HG02571 (cell line): ENCODE measurements around the gene DCDC1.

Experiments
- ATAC-seq: cut with Tn5 transposase; IDR thresholded peaks from one replicate; pipeline ENCODE4 v1.9.1; 2021; ENCODE audit warnings: mild to moderate bottlenecking, moderate library complexity; ENCODE audit not compliant: unreplicated experiment

The DCDC1 gene

GRCh38 chr11:31237819-31238760, 131.4 kb downstream of the DCDC1 start:
- no peak for ATAC-seq

GRCh38 chr11:31236143-31236542, 133.4 kb downstream of the DCDC1 start:
- ATAC-seq = no peak

- ATAC-seq = no peak
These were observed 136.1 kb downstream of the DCDC1 start for GRCh38 chr11:31233425-31233824.

GRCh38 chr11:31231601-31232000, 137.9 kb downstream of the DCDC1 start:
- no peak for ATAC-seq

GRCh38 chr11:31218847-31219246, 150.7 kb downstream of the DCDC1 start:
- no peak for ATAC-seq

GRCh38 chr11:31214372-31214771, 155.2 kb downstream of the DCDC1 start:
- ATAC-seq = no peak

- no peak for ATAC-seq
These were observed 170.2 kb downstream of the DCDC1 start for GRCh38 chr11:31199378-31199777.

GRCh38 chr11:31173926-31174680, 195.4 kb downstream of the DCDC1 start:
- ATAC-seq = no peak

GRCh38 chr11:31160504-31161422, 208.8 kb downstream of the DCDC1 start:
- no peak for ATAC-seq

- ATAC-seq = no peak
These were observed 218.7 kb downstream of the DCDC1 start for GRCh38 chr11:31150841-31151240.

GRCh38 chr11:31150011-31150410, 219.5 kb downstream of the DCDC1 start:
- ATAC-seq = no peak

GRCh38 chr11:31141789-31142188, 227.8 kb downstream of the DCDC1 start:
- ATAC-seq = no peak

- ATAC-seq = no peak
These were observed 230.1 kb downstream of the DCDC1 start for GRCh38 chr11:31139479-31139878.

- ATAC-seq = no peak
These were observed 236.8 kb downstream of the DCDC1 start for GRCh38 chr11:31132531-31133421.

GRCh38 chr11:31131760-31132159, 237.8 kb downstream of the DCDC1 start:
- ATAC-seq = no peak

- no peak for ATAC-seq
These were observed 242.2 kb downstream of the DCDC1 start for GRCh38 chr11:31127290-31127689.

GRCh38 chr11:31120428-31120827, 249.1 kb downstream of the DCDC1 start:
- no peak for ATAC-seq

GRCh38 chr11:31118566-31118965, 251.0 kb downstream of the DCDC1 start:
- ATAC-seq = no peak

GRCh38 chr11:31117038-31117437, 252.5 kb downstream of the DCDC1 start:
- no peak for ATAC-seq

GRCh38 chr11:31114442-31114841, 255.1 kb downstream of the DCDC1 start:
- ATAC-seq = no peak
